DND-41 (cell line): ENCODE results near the gene EZH1.

Experiments used
- ATAC-seq: fragments of 200-7000 bp; cut with Tn5 transposase; 3 replicates; pipeline ENCODE4 v1.9.1; 2021; ENCODE audit warnings: low read depth; ENCODE audit not compliant: insufficient read depth
- DNase-seq: peaks from one replicate; pipeline ENCODE4 v3.0.0-alpha.2; 2020
- H2AFZ ChIP-seq: 2 replicates; pipeline ENCODE4 v1.6.0; 2012; ENCODE audit warnings: low read depth, low read length
- H3K27ac ChIP-seq: 2 replicates; pipeline ENCODE4 v1.5.1; 2012; ENCODE audit warnings: low read length, inconsistent platforms
- H3K27me3 ChIP-seq: fragments of 200-600 bp; sonication (generic); 2 replicates; pipeline ENCODE4 v1.6.0; 2012; ENCODE audit warnings: low read length, mild to moderate bottlenecking, inconsistent platforms; ENCODE audit not compliant: insufficient read depth, poor library complexity
- H3K36me3 ChIP-seq: 2 replicates; pipeline ENCODE4 v1.5.1; 2012; ENCODE audit warnings: low read length, inconsistent platforms; ENCODE audit not compliant: insufficient read depth
- H3K4me1 ChIP-seq: 2 replicates; pipeline ENCODE4 v1.5.1; 2012; ENCODE audit warnings: mild to moderate bottlenecking, low read length; ENCODE audit not compliant: insufficient read depth
- H3K4me2 ChIP-seq: 2 replicates; pipeline ENCODE4 v1.6.0; 2012; ENCODE audit warnings: mild to moderate bottlenecking, moderate library complexity, low read length, inconsistent platforms; ENCODE audit not compliant: insufficient read depth
- H3K4me3 ChIP-seq, 2 experiments: fragments of 200-600 bp in 1 of 2; shearing (Covaris generic) in 1 of 2; 2 replicates each; pipeline ENCODE4 v1.5.1; 2012 to 2016; ENCODE audit warnings: inconsistent platforms in 2 of 2, low read length in 2 of 2, mild to moderate bottlenecking in 2 of 2, low read depth in 1 of 2, moderate library complexity in 1 of 2
- H3K79me2 ChIP-seq: 2 replicates; pipeline ENCODE4 v1.6.0; 2012; ENCODE audit warnings: low read length, inconsistent platforms; ENCODE audit not compliant: insufficient read depth
- H3K9ac ChIP-seq: 2 replicates; pipeline ENCODE4 v1.6.0; 2012; ENCODE audit warnings: low read depth, mild to moderate bottlenecking, inconsistent platforms, low read length, moderate library complexity
- H3K9me3 ChIP-seq: 2 replicates; pipeline ENCODE4 v1.5.1; 2012; ENCODE audit warnings: low read length, moderate library complexity, mild to moderate bottlenecking, inconsistent platforms; ENCODE audit not compliant: insufficient read depth, severe bottlenecking
- H4K20me1 ChIP-seq: 2 replicates; pipeline ENCODE4 v1.6.0; 2012; ENCODE audit warnings: low read length; ENCODE audit not compliant: insufficient read depth
- EZH2 ChIP-seq: IDR thresholded peaks from 3 replicates; pipeline ENCODE4 v1.6.1; 2012; ENCODE audit warnings: borderline replicate concordance, low read depth, mild to moderate bottlenecking, moderate library complexity, low read length, inconsistent platforms; ENCODE audit not compliant: severe bottlenecking
- TF ChIP-seq, protein P1 (sequence below): IDR thresholded peaks from 2 replicates; pipeline ENCODE4 v1.5.1; 2012; ENCODE audit warnings: borderline replicate concordance, low read length, moderate library complexity, mild to moderate bottlenecking; ENCODE audit not compliant: poor library complexity, severe bottlenecking; ENCODE audit errors: extremely low read depth

Gene EZH1

DNA sequence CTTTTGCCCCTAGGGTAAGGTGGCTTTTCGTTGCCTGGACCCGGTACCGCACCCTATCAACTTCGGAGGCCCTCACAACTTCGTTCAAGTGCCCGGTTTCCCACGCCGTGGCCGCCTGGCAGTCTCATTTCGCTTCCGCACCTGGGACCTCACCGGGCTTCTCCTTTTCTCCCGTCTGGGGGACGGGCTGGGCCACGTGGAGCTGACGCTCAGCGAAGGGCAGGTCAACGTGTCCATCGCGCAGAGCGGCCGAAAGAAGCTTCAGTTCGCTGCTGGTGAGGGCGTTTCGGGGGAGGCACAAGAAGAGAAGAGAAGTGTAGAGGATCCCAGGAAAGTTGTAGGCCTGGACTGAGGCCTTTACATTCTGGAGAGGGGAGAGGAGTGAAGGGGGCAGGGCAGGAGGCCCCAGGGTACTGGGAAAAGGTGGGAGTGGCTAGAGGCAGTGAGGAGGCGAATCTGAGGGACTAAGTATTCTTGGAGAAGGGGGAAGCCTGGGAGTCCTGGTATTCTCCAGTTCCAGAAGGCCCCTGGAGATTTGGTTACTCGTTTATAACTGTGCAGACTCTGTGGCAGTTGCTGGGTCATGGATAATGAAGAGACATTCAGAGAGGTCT, 57.0 kb downstream of the EZH1 start:
- Histone ChIP-seq H2AFZ (no peak overlapping the region), H3K9ac (no peak overlapping the region), H3K36me3 (no peaks in the 10 kb centered on the region), H3K4me1 (no peaks in the 10 kb centered on the region), H3K27me3 (no peaks in the 10 kb centered on the region), H4K20me1 (no peaks in the 10 kb centered on the region; the same call in 1 of the 2 replicates), H3K9me3 (no peaks in the 10 kb centered on the region), H3K27ac (no peak overlapping the region), H3K4me3 (no peak overlapping the region), H3K79me2 (no peaks in the 10 kb centered on the region), H3K4me2 (no peak overlapping the region)
- ATAC-seq (no peak), DNase-seq (no peak)
- TF ChIP-seq EZH2, result no peak
- TF ChIP-seq, protein P1, sequence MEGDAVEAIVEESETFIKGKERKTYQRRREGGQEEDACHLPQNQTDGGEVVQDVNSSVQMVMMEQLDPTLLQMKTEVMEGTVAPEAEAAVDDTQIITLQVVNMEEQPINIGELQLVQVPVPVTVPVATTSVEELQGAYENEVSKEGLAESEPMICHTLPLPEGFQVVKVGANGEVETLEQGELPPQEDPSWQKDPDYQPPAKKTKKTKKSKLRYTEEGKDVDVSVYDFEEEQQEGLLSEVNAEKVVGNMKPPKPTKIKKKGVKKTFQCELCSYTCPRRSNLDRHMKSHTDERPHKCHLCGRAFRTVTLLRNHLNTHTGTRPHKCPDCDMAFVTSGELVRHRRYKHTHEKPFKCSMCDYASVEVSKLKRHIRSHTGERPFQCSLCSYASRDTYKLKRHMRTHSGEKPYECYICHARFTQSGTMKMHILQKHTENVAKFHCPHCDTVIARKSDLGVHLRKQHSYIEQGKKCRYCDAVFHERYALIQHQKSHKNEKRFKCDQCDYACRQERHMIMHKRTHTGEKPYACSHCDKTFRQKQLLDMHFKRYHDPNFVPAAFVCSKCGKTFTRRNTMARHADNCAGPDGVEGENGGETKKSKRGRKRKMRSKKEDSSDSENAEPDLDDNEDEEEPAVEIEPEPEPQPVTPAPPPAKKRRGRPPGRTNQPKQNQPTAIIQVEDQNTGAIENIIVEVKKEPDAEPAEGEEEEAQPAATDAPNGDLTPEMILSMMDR, result no peak

DNA sequence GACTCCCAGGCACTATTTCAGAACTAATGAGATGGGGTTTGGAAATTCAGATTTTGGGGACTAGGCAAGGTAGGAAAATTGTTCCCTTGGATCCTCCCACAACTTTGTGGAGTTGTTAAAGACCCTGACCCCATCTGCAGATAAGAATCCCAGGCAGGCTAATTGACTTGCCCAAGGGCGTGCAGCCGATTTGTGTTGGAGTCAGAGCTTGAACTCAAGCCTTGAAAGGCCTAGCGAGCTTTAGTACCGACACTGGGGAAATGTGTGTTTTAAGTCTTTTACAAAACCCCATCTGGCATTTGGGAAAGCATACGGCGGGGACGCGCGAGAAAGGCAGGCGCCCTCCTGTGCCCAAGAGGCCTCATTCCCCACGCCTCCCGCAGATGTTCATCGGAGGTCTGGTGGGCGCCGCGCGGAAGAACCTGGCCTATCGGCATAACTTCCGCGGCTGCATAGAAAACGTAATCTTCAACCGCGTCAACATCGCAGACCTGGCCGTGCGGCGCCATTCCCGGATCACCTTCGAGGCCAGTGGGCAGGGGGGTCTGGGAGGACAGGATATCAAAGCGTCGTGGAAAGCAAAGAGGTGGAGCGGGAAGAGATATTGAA, 58.2 kb downstream of the EZH1 start:
- Histone ChIP-seq H3K79me2 (no peaks in the 10 kb centered on the region), H3K36me3 (no peaks in the 10 kb centered on the region), H2AFZ (no peak overlapping the region), H3K4me1 (peaks cover 2% of the 10 kb centered on the region), H3K4me2 (no peak overlapping the region), H4K20me1 (no peaks in the 10 kb centered on the region; the same call in 1 of the 2 replicates), H3K4me3 (no peak overlapping the region), H3K27me3 (no peaks in the 10 kb centered on the region), H3K27ac (no peak overlapping the region), H3K9me3 (no peaks in the 10 kb centered on the region), H3K9ac (no peak overlapping the region)
- no peak for TF ChIP-seq EZH2
- TF ChIP-seq, protein P1, result no peak
- ATAC-seq, result no peak
- DNase-seq, result no peak

DNA sequence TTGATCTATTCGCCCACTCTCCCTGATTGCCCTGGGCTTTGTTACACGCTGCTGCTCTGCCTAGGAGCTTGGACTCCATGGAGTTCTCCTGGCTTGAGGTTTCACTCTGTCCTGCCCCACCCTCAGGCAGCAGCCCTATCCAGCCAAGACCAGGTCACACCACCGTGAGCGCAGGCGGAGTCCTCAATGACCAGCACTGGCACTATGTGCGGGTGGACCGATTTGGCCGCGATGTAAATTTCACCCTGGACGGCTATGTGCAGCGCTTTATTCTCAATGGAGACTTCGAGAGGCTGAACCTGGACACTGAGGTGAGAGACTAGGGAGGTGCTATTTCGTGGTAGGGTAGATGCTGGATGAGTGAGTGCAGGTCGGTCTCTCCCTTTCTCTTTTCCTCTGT, 59.0 kb downstream of the EZH1 start:
- DNase-seq, result no peak
- no peaks in the 10 kb centered on the region for H3K27me3 ChIP-seq
- no peaks in the 10 kb centered on the region for H3K9me3 ChIP-seq
- no peak overlapping the region for H2AFZ ChIP-seq
- no peak overlapping the region for H3K4me3 ChIP-seq
- H4K20me1 ChIP-seq, result no peaks in the 10 kb centered on the region; the same call in 1 of the 2 replicates
- H3K27ac ChIP-seq, result no peak overlapping the region
- no peak for ATAC-seq
- no peak for TF ChIP-seq EZH2
- TF ChIP-seq, protein P1, result no peak
- peaks cover 8% of the 10 kb centered on the region for H3K4me1 ChIP-seq
- no peak overlapping the region for H3K4me2 ChIP-seq
- H3K79me2 ChIP-seq, result no peaks in the 10 kb centered on the region
- H3K36me3 ChIP-seq, result no peaks in the 10 kb centered on the region
- no peak overlapping the region for H3K9ac ChIP-seq
